T-cell (primary cell): ENCODE data around the gene DDX10. TPM values are rescaled to one million over a fixed set of nuclear protein-coding genes. Genes with fewer than 3 reads are reported as not detected.
A peak's percentile ranks its signal among the peaks of the same experiment; 100 is the strongest.

Source experiments
- ATAC-seq, 4 experiments: fragments of 200-7000 bp in 3 of 4; fragments of 150-1000 bp in 1 of 4; cut with Tn5 transposase; replicated peaks in 1 of 4; 1 replicate in 3 of 4; 2 replicates in 1 of 4; pipeline ENCODE4 v1.10.0; 2021; ENCODE audit warnings: moderate library complexity in 3 of 4, mild to moderate bottlenecking in 2 of 4, moderate number of reproducible peaks in 1 of 4
- CTCF ChIA-PET, 2 donors: fragments of 300-600 bp; sonication (Branson Sonifier 250); formaldehyde crosslinking; loops; one replicate each; lab custom pipeline; 2022; ENCODE audit warnings: antibody characterized with exemption in 2 of 2; lab: Charles Lee
- POLR2A ChIA-PET, 2 donors: fragments of 300-600 bp; sonication (Branson Sonifier 250); formaldehyde crosslinking; loops; one replicate each; lab custom pipeline; 2022; ENCODE audit warnings: antibody characterized with exemption in 2 of 2; lab: Charles Lee
- DNase-seq, 35 experiments: peaks; one replicate each; pipeline versions ENCODE4 v3.0.0 to v3.0.0-alpha.2; 2013 to 2023
- H3K27ac ChIP-seq: one replicate; pipeline ENCODE4 v1.5.1; 2013; ENCODE audit warnings: low read length
- H3K27me3 ChIP-seq, 2 experiments: replicated peaks in 1 of 2; 1 replicate in 1 of 2; 2 replicates in 1 of 2; pipeline versions ENCODE4 v1.6.1 to v1.7.0; 2013; ENCODE audit warnings: low read length in 1 of 2, mixed read lengths in 1 of 2; ENCODE audit not compliant: control insufficient read depth in 2 of 2, insufficient read depth in 2 of 2; ENCODE audit errors: extremely low read depth in 1 of 2
- H3K36me3 ChIP-seq, 2 donors: 1 replicate in 1 of 2; 2 replicates in 1 of 2; pipeline versions ENCODE4 v1.6.1 to v1.7.0; 2013; ENCODE audit warnings: low read length in 1 of 2; ENCODE audit not compliant: control insufficient read depth in 2 of 2, insufficient read depth in 1 of 2; ENCODE audit errors: extremely low read depth in 1 of 2
- H3K4me1 ChIP-seq, 2 experiments: 1 replicate in 1 of 2; 2 replicates in 1 of 2; pipeline versions ENCODE4 v1.6.1 to v1.7.0; 2013; ENCODE audit warnings: low read length in 2 of 2, mixed read lengths in 1 of 2; ENCODE audit not compliant: insufficient read depth in 2 of 2, control insufficient read depth in 1 of 2; ENCODE audit errors: extremely low read depth in 1 of 2
- H3K4me3 ChIP-seq, 2 donors: 1 replicate in 1 of 2; 2 replicates in 1 of 2; pipeline versions ENCODE4 v1.5.1 to v1.7.0; 2013; ENCODE audit warnings: mild to moderate bottlenecking in 2 of 2, low read length in 1 of 2, moderate library complexity in 1 of 2; ENCODE audit not compliant: control insufficient read depth in 1 of 2; ENCODE audit errors: extremely low read depth in 1 of 2
- H3K9me3 ChIP-seq: 2 replicates; pipeline ENCODE4 v1.7.0; 2013
- H3K27ac Mint-ChIP-seq, 2 donors: one replicate each; pipeline ENCODE4 v1.8.0; 2020 to 2021; ENCODE audit warnings: mild to moderate bottlenecking in 2 of 2, mixed read lengths in 2 of 2
- H3K27me3 Mint-ChIP-seq, 2 donors: one replicate each; pipeline ENCODE4 v1.8.0; 2021 to 2022; ENCODE audit warnings: mixed read lengths in 2 of 2
- H3K36me3 Mint-ChIP-seq: one replicate; pipeline ENCODE4 v1.8.0; 2021; ENCODE audit warnings: mixed read lengths
- H3K4me1 Mint-ChIP-seq, 3 donors: one replicate each; pipeline ENCODE4 v1.8.0; 2020 to 2022; ENCODE audit warnings: mixed read lengths in 3 of 3, mild to moderate bottlenecking in 1 of 3
- H3K4me3 Mint-ChIP-seq, 3 donors: one replicate each; pipeline ENCODE4 v1.8.0; 2020 to 2022; ENCODE audit warnings: mild to moderate bottlenecking in 3 of 3, mixed read lengths in 3 of 3, moderate library complexity in 3 of 3
- H3K9me3 Mint-ChIP-seq, 3 donors: one replicate each; pipeline ENCODE4 v1.8.0; 2020 to 2022; ENCODE audit warnings: mixed read lengths in 3 of 3
- WGBS: methylation state at CpG from one replicate; pipeline ENCODE4 v1.1.5; 2013; ENCODE audit warnings: missing lambda C conversion rate; ENCODE audit not compliant: insufficient coverage; 5-methylcytosine and 5-hydroxymethylcytosine counted together
- total RNA-seq, 35 experiments: library from RNA in 6 of 35; stranded (reverse) in 6 of 35; fragments of 120-200 nt in 1 of 35; gene quantifications; one replicate each; pipeline versions ENCODE4 v1.2.1 to v1.2.4 and lab custom pipeline; 2013 to 2026

The DDX10 gene
- total RNA-seq, 5 donors from 2014 or later (not counting 1 experiment from before 2014, with no cell fraction given) = 23.5 to 30.0 (median 27.0) TPM

DNA sequence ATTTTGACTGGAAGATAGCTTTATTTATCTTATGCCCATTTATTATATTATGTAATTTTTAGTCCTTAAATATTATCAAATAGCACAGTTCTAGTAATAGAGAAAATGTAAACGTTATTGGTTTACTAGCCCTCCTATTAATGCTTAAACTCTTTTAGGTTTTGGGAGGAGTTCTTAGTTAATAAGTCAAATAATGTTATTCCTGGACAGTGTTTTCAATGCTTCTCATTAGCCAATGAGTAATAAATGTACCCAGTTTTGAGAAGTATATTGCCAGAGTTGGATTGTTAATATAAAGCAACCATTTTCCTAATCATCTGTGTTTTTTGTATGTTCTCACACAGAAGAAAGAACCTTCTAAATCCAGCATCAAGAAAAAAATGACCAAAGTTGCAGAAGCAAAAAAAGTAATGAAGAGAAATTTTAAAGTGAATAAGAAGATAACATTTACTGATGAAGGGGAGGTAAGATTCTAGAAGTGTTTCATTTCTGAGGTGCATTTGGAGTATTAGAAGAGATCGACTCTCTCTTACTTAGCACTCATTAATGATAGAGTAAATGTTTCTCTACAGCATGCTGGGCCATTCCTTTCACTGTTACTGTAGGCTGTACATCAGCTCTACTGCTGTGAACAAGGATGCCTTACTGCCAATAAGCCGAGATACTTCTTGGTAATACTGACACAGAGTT is 173.4 kb downstream of the DDX10 start:
- CTCF ChIA-PET = no interaction called here
- H3K27ac Mint-ChIP-seq = no peak overlapping the region
- Histone ChIP-seq H3K4me1 (no peaks in the 10 kb centered on the region), H3K27me3 (no peaks in the 10 kb centered on the region), H3K36me3 (peaks cover 6 to 16% of the 10 kb centered on the region in 2 donors), H3K9me3 (no peaks in the 10 kb centered on the region), H3K27ac (no peak overlapping the region), H3K4me3 (no peak overlapping the region)
- H3K9me3 Mint-ChIP-seq = no peaks in the 10 kb centered on the region
- H3K36me3 Mint-ChIP-seq = peaks cover 36% of the 10 kb centered on the region
- no peaks in the 10 kb centered on the region for H3K27me3 Mint-ChIP-seq
- peaks cover 6 to 20% (median 10%) of the 10 kb centered on the region in 3 donors for H3K4me1 Mint-ChIP-seq
- no peak overlapping the region for H3K4me3 Mint-ChIP-seq
- ATAC-seq (no peak), DNase-seq (no peak)
- POLR2A ChIA-PET = no interaction called here
- no CpG with 5 or more reads among the region's 3 CpGs for WGBS

DNA sequence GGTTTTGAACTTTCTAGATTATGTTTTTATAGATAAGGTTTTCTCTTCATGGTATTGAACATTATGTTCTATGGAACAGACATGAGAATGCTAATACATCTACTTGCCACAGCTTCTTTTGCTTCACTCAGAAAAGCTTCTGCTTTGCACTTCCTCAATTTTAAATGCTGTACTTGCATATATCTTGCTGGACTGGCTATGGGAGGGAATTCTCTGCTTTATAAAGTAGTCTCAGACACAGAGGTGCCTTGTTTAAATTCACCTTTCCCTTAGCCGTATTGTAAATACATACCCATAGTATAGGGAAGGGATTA is 173.9 kb downstream of the DDX10 start:
- H3K27me3 Mint-ChIP-seq = no peaks in the 10 kb centered on the region
- no peak for ATAC-seq
- H3K4me3 ChIP-seq = no peak overlapping the region
- peaks cover 6 to 16% of the 10 kb centered on the region in 2 donors for H3K36me3 ChIP-seq
- peaks cover 38% of the 10 kb centered on the region for H3K36me3 Mint-ChIP-seq
- WGBS = no CpG with 5 or more reads among the region's 1 CpG
- no peak overlapping the region for H3K4me3 Mint-ChIP-seq
- peaks cover 6 to 20% (median 10%) of the 10 kb centered on the region in 3 donors for H3K4me1 Mint-ChIP-seq
- CTCF ChIA-PET = no interaction called here
- no peak overlapping the region for H3K27ac ChIP-seq
- POLR2A ChIA-PET = no interaction called here
- no peaks in the 10 kb centered on the region for H3K27me3 ChIP-seq
- H3K9me3 ChIP-seq = no peaks in the 10 kb centered on the region
- H3K4me1 ChIP-seq = no peaks in the 10 kb centered on the region
- no peak overlapping the region for H3K27ac Mint-ChIP-seq
- no peak for DNase-seq
- H3K9me3 Mint-ChIP-seq = no peaks in the 10 kb centered on the region

DNA sequence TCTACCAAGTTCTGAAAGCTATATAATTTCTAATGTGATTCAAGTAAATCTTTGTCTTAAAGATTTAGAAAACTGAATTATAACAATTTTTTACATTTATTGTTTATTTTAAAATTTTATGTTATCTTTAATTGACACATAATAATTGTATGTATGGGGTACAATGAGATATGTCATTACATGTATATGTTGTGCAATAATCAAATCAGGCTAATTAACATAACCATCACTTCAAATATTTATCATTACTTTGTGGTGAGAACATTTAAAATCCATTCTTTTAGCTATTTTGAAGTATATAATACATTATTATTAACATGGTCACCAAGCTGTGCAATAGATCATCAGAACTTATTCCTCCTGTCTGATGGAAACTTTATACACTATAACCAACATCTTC is 181.1 kb downstream of the DDX10 start:
- H3K4me3 ChIP-seq = no peak overlapping the region
- Mint-ChIP-seq H3K36me3 (peaks cover 34% of the 10 kb centered on the region), H3K4me3 (no peak overlapping the region), H3K4me1 (peaks cover 0 to 2% (median under 1%) of the 10 kb centered on the region in 3 donors), H3K27ac (no peak overlapping the region), H3K9me3 (no peaks in the 10 kb centered on the region), H3K27me3 (no peaks in the 10 kb centered on the region)
- no peaks in the 10 kb centered on the region for H3K9me3 ChIP-seq
- ATAC-seq (no peak), DNase-seq (no peak)
- POLR2A ChIA-PET = no interaction called here
- H3K36me3 ChIP-seq = peaks cover 0 to 5% of the 10 kb centered on the region in 2 donors
- H3K4me1 ChIP-seq = no peaks in the 10 kb centered on the region
- H3K27me3 ChIP-seq = no peaks in the 10 kb centered on the region
- CTCF ChIA-PET = no interaction called here
- no peak overlapping the region for H3K27ac ChIP-seq

DNA sequence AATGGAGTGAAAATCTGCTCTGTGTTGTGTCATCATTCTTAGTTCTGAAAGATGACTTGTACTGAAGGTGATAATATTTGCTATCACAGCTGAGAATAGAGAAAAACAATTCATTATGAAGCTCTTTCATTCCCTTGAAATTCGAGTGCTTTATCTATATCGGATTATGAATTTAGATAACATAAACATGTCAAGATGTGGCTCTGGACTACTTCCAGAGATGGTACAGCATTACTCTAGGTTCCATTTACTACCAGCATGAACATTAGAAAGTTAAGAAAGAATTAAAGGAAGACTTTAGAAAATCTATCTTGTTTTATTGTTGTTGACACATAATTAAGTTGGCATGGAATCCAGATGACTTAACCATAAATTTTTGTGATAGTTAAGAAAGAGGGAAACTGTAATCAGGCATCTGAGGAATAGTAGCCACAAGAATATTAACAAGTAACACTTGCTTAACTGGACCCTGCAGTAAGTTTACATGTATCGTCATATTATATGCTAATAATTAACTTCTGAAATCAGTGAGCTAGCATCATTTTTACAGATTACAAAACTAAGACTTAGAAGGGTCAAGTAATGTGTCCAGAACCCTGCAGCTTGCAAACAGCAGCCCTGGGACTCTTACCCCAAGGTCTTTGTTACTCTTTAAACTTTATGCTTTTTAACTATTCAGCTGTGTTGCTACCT is 182.6 kb downstream of the DDX10 start:
- Histone ChIP-seq H3K9me3 (no peaks in the 10 kb centered on the region), H3K27ac (no peak overlapping the region), H3K36me3 (no peaks in the 10 kb centered on the region), H3K27me3 (no peaks in the 10 kb centered on the region), H3K4me1 (no peaks in the 10 kb centered on the region), H3K4me3 (no peak overlapping the region)
- H3K36me3 Mint-ChIP-seq = peaks cover 34% of the 10 kb centered on the region
- no peaks in the 10 kb centered on the region for H3K27me3 Mint-ChIP-seq
- ChIA-PET CTCF (no interaction called here), POLR2A (interaction anchor here in 1 of 2 donors (0.6 kb wide), 1 partner anchor 9 kb away, joined by 4 read pairs; no protein-coding TSS in a partner anchor)
- WGBS = no CpG with 5 or more reads among the region's 3 CpGs
- no peak overlapping the region for H3K4me3 Mint-ChIP-seq
- ATAC-seq = no peak
- H3K9me3 Mint-ChIP-seq = no peaks in the 10 kb centered on the region
- DNase-seq = no peak
- peaks cover 3 to 9% (median 6%) of the 10 kb centered on the region in 3 donors for H3K4me1 Mint-ChIP-seq
- no peak overlapping the region for H3K27ac Mint-ChIP-seq

DNA sequence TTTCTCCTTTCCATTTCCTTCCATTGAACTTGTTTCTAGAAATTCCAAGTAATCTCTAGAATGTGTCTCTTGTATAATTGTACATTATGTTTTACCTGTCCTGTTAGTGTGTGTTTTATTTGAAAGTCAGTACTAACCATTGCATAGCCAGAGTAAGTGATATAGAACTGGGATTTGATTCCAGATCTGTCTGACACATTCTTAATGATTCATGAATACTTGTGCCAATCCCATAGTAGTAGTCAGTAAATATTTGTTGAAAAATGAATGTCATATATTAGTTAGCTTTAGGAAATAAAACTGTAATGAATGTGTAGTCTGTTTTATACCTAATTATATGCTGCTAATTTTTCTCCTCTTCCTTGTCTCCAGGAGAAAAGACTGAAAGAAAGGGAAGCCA is 186.9 kb downstream of the DDX10 start:
- no peak overlapping the region for H3K27ac ChIP-seq
- no peak for DNase-seq
- no peaks in the 10 kb centered on the region for H3K36me3 ChIP-seq
- ChIA-PET POLR2A (no interaction called here), CTCF (no interaction called here)
- no peak for ATAC-seq
- H3K4me3 ChIP-seq = no peak overlapping the region
- peaks cover 5 to 6% of the 10 kb centered on the region in 2 experiments for H3K4me1 ChIP-seq
- H3K27me3 ChIP-seq = no peaks in the 10 kb centered on the region
- Mint-ChIP-seq H3K36me3 (peaks cover 15% of the 10 kb centered on the region), H3K9me3 (no peaks in the 10 kb centered on the region), H3K27me3 (no peaks in the 10 kb centered on the region), H3K27ac (peak overlapping the region; percentile 1 to 18), H3K4me3 (no peak overlapping the region), H3K4me1 (peaks cover 26 to 40% (median 35%) of the 10 kb centered on the region in 3 donors)
- H3K9me3 ChIP-seq = no peaks in the 10 kb centered on the region

DNA sequence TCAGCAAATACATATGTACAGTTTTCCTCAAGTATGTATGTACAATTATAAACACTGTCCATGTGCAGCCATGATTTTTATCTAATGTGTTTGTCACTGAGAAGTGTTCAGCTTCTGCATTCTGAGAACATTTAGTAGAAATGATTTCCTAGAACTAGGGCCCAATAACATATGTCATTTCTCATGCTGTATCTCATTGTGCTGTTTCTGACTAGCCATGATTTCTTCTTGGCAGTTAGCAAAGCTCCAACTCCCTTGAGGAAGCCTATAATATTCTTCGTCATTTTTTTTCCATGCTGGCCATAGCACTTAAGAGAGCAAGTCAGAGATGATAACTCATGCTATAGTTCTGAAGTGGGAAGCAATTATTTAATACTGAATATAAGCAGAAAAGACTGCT is 187.8 kb downstream of the DDX10 start:
- Histone ChIP-seq H3K36me3 (no peaks in the 10 kb centered on the region), H3K27ac (no peak overlapping the region), H3K9me3 (no peaks in the 10 kb centered on the region), H3K4me1 (peaks cover 5 to 6% of the 10 kb centered on the region in 2 experiments), H3K27me3 (no peaks in the 10 kb centered on the region), H3K4me3 (no peak overlapping the region)
- H3K4me3 Mint-ChIP-seq = no peak overlapping the region
- peak overlapping the region in 1 of 2 donors; percentile 65 for H3K27ac Mint-ChIP-seq
- H3K4me1 Mint-ChIP-seq = peaks cover 26 to 40% (median 35%) of the 10 kb centered on the region in 3 donors
- H3K36me3 Mint-ChIP-seq = peaks cover 14% of the 10 kb centered on the region
- ChIA-PET CTCF (interaction anchor here in 1 of 2 donors (0.7 kb wide), 1 partner anchor 72 kb away, joined by 3 read pairs; no protein-coding TSS in a partner anchor), POLR2A (interaction anchor here in 1 of 2 donors (0.6 kb wide), 1 partner anchor 128 kb away, joined by 3 read pairs; no protein-coding TSS in a partner anchor)
- ATAC-seq (no peak), DNase-seq (no peak)
- H3K27me3 Mint-ChIP-seq = no peaks in the 10 kb centered on the region
- no peaks in the 10 kb centered on the region for H3K9me3 Mint-ChIP-seq
- no CpG with 5 or more reads among the region's 1 CpG for WGBS
